OCI-M2 (cell line): Measurements from ENCODE around the gene THAP2.
"Not testable (repeated sequence)": the region's sequence is repeated elsewhere in the genome, so short reads cannot be mapped to it uniquely, and the experiment has no call there.

ENCODE experiments used
- DNase-seq: peaks from one replicate; lab custom pipeline; 2025; ENCODE audit not compliant: unreplicated experiment; lab: John Stamatoyannopoulos, UW

Gene THAP2

GRCh38 chr12:71702181-71702580 is 38.1 kb downstream of the THAP2 start:
- DNase-seq: not testable (repeated sequence)

- no peak for DNase-seq
Measured at GRCh38 chr12:71702590-71702989, 38.5 kb downstream of the THAP2 start.

GRCh38 chr12:71703206-71703605 is 39.1 kb downstream of the THAP2 start:
- no peak for DNase-seq

GRCh38 chr12:71704920-71705319 is 40.8 kb downstream of the THAP2 start:
- DNase-seq: no peak

GRCh38 chr12:71708658-71709057 is 44.6 kb downstream of the THAP2 start:
- DNase-seq: no peak

- DNase-seq: no peak
Measured at GRCh38 chr12:71710276-71711125, 46.4 kb downstream of the THAP2 start.

- no peak for DNase-seq
Measured at GRCh38 chr12:71718611-71719010, 54.5 kb downstream of the THAP2 start.

- DNase-seq: no peak
Measured at GRCh38 chr12:71719647-71720370, 55.7 kb downstream of the THAP2 start.

- no peak for DNase-seq
Measured at GRCh38 chr12:71721783-71722505, 57.8 kb downstream of the THAP2 start.

- no peak for DNase-seq
Measured at GRCh38 chr12:71725011-71725410, 60.9 kb downstream of the THAP2 start.

- DNase-seq: no peak
Measured at GRCh38 chr12:71726548-71726947, 62.4 kb downstream of the THAP2 start.

- DNase-seq: no peak
Measured at GRCh38 chr12:71727958-71728357, 63.9 kb downstream of the THAP2 start.
